Effector memory CD4-positive, alpha-beta T cell (primary cell): Measurements from ENCODE around the gene ANTXR1.
A peak's percentile ranks its signal among the peaks of the same experiment; 100 is the strongest.

Experiments
- DNase-seq, 3 donors: peaks; one replicate each; pipeline ENCODE4 v3.0.0-alpha.2; 2020
- H3K27ac ChIP-seq: 2 replicates; pipeline ENCODE4 v1.7.0; 2013; ENCODE audit warnings: mild to moderate bottlenecking, low read length, moderate library complexity; ENCODE audit not compliant: insufficient read depth, poor library complexity, severe bottlenecking
- H3K27me3 ChIP-seq: replicated peaks from 2 replicates; pipeline ENCODE4 v1.7.0; 2013; ENCODE audit warnings: mild to moderate bottlenecking, low read length; ENCODE audit not compliant: insufficient read depth, control insufficient read depth, poor library complexity, severe bottlenecking
- H3K36me3 ChIP-seq: 2 replicates; pipeline ENCODE4 v1.7.0; 2013; ENCODE audit warnings: mild to moderate bottlenecking, low read length, moderate library complexity; ENCODE audit not compliant: control insufficient read depth, insufficient read depth
- H3K4me1 ChIP-seq: 2 replicates; pipeline ENCODE4 v1.7.0; 2013; ENCODE audit warnings: low read length, mild to moderate bottlenecking; ENCODE audit not compliant: control insufficient read depth, insufficient read depth, poor library complexity, severe bottlenecking
- H3K4me3 ChIP-seq: 2 replicates; pipeline ENCODE4 v1.7.0; 2013; ENCODE audit warnings: low read length, low read depth, mild to moderate bottlenecking; ENCODE audit not compliant: insufficient read depth, poor library complexity, severe bottlenecking
- H3K9me3 ChIP-seq: 2 replicates; pipeline ENCODE4 v1.7.0; 2013; ENCODE audit warnings: mild to moderate bottlenecking, low read length, moderate library complexity; ENCODE audit not compliant: control insufficient read depth

Gene ANTXR1

GRCh38 chr2:69001879-69002278, 11.1 kb upstream of the ANTXR1 start:
- Histone ChIP-seq H3K4me1 (no peaks in the 10 kb centered on the region), H3K36me3 (no peaks in the 10 kb centered on the region), H3K9me3 (no peaks in the 10 kb centered on the region), H3K4me3 (no peak overlapping the region), H3K27me3 (no peaks in the 10 kb centered on the region), H3K27ac (no peak overlapping the region)
- DNase-seq: no peak

DNA sequence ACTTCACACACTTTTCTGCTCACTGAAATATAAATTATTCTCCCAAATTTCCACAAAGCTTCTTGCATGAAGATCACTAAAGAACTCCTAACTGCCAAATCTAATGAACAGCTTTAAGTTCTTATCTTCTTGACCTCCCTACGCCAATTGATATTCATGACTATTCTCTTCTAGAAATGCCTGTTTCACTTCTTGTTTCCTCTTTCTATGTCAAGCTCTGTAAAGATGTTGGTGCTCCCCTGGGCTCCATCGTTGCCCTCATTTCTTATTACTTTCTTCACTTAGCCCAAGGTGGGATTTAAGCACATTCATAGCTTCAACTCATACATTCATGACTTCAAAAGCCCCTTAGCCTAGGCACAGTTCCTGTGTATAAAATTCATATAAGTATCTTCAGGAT, 9.2 kb upstream of the ANTXR1 start:
- Histone ChIP-seq H3K9me3 (no peaks in the 10 kb centered on the region), H3K36me3 (no peaks in the 10 kb centered on the region), H3K27me3 (no peaks in the 10 kb centered on the region), H3K27ac (no peak overlapping the region), H3K4me3 (no peak overlapping the region), H3K4me1 (no peaks in the 10 kb centered on the region)
- DNase-seq: no peak

GRCh38 chr2:69007169-69007568, 5.8 kb upstream of the ANTXR1 start:
- H3K4me1 ChIP-seq: no peaks in the 10 kb centered on the region
- H3K36me3 ChIP-seq: no peaks in the 10 kb centered on the region
- H3K27me3 ChIP-seq: no peaks in the 10 kb centered on the region
- no peak overlapping the region for H3K4me3 ChIP-seq
- no peak overlapping the region for H3K27ac ChIP-seq
- H3K9me3 ChIP-seq: no peaks in the 10 kb centered on the region
- no peak for DNase-seq

DNA sequence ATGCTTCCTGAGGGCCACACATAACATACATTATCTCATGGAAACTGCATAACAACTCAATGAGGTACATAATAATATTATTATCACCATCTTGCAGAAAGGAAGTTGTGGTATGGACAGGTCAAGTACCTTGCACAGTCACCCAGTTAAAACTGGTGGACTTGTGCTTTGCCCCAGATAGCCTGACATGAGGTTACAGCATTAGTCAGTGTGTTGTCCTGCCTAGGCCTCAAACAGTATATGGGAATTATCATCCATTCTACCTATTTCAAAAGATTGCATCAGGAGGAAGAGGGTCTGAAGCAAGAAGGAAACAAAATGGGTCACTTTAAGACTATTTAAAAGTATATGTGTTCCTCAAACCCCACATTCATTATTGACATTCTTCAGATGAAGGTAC, 5.4 kb upstream of the ANTXR1 start:
- Histone ChIP-seq H3K4me3 (no peak overlapping the region), H3K9me3 (no peaks in the 10 kb centered on the region), H3K27me3 (peaks cover 1% of the 10 kb centered on the region), H3K27ac (no peak overlapping the region), H3K4me1 (peaks cover under 1% of the 10 kb centered on the region), H3K36me3 (no peaks in the 10 kb centered on the region)
- DNase-seq: no peak

DNA sequence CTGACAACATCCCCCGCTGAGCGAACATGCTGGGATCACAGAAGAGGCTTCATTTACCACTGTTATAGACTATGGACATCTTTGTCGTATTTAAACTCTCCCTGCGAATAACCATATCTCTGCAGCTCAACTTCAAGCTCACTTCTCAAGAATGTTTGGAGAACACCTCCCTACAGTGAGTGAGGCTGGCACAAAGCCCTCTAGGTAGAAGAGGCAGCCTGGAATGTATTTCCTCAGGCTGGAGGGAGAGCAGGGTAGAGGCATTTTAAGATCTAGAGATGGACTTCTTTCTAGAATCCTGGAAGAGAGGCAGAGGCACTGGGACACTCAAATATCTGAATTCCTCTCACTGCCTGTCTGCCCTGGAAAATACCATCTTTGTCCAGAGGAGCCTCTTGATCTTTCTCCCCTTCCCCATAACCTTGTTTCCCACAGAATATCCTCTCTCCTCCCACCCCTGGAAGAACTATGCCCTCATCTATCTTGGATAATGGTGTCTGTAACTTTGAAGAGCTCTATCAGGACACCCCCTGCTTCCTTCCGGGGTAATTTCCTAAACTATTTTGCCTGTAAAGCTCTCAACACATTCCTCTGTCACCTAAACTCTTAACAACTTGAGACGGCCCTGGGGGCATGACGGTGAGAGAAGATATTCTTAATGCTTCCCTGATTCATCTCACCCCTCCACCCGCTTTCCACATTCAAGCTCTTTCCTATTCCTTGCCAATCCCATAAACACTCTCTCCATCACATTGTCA, 2.4 kb upstream of the ANTXR1 start:
- DNase-seq: no peak
- Histone ChIP-seq H3K27ac (no peak overlapping the region), H3K4me3 (no peak overlapping the region), H3K36me3 (no peaks in the 10 kb centered on the region), H3K27me3 (peaks cover 22% of the 10 kb centered on the region), H3K9me3 (no peaks in the 10 kb centered on the region), H3K4me1 (peaks cover 15% of the 10 kb centered on the region)

DNA sequence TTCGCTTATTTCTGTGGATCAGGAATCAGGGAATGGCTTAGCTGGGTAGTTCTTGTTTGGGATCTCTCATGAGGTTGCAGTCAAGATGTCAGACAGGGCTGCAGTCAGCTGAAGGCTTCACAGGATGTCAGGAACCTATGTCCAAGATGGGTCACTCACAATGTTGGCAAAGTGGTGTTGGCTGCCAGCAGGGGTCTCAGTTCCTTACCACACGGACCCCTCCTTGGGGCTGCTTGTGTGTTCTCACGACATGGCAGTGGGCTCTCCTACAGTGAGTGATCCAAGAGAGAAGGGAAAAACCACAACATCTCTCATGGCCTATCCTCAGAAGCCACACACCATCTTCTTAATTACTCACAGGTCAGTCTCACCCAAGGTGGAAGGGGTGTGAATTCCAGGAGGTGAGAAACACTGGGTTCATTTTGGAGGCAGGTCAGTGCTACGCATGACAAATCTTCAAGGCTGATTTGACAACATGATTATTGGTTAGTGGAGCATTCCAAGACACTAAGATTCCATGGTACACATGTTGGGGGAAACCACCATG, 1.3 kb upstream of the ANTXR1 start:
- DNase-seq: no peak
- no peaks in the 10 kb centered on the region for H3K9me3 ChIP-seq
- no peak overlapping the region for H3K4me3 ChIP-seq
- peaks cover 15% of the 10 kb centered on the region for H3K4me1 ChIP-seq
- H3K27me3 ChIP-seq: peaks cover 29% of the 10 kb centered on the region
- no peak overlapping the region for H3K27ac ChIP-seq
- no peaks in the 10 kb centered on the region for H3K36me3 ChIP-seq

DNA sequence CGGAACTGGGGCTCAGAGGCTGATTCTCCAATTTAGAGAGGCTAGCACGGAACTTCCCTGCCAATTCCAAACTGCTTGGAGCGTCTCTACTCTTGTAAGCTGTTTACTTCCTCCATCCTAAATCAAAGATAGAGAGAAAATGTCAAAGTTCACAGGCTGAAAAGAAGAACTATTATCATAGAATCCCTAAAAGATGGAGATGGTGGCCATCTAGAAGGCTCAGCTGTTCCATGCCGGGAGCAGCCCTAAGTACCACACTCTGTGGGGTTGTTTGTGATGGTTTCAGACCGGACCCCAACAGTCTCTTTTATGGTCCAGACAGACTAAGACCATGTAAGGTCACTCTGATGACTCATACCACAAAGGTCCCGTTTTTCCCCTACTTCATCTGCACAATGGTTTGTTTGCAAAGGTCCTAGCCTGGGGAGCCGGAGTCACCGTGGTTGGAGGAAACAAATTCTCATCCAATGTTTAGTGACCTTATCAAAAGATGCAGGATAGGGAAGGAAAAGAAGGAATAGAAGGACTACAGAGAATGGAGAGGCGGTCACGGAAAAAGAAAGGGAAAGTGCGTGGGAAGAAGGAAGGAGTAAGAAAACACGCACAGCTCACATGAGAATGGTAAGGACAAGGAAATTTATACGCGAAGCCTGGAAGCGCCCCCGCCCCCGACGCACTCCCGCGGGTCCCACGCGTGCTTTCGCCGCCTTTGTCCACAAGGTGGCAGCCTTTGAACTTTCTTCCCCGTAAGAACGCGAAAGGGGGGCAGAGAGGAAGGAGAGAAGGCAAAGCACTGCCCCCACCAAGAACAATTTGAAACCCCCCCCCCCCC, 453 bp upstream of the ANTXR1 start:
- H3K27me3 ChIP-seq: peaks cover 34% of the 10 kb centered on the region
- H3K27ac ChIP-seq: no peak overlapping the region
- H3K4me1 ChIP-seq: peaks cover 15% of the 10 kb centered on the region
- no peaks in the 10 kb centered on the region for H3K36me3 ChIP-seq
- no peaks in the 10 kb centered on the region for H3K9me3 ChIP-seq
- peak overlapping the region; percentile 56 for H3K4me3 ChIP-seq
- peak in 1 of 3 donors; percentile 17 for DNase-seq

DNA sequence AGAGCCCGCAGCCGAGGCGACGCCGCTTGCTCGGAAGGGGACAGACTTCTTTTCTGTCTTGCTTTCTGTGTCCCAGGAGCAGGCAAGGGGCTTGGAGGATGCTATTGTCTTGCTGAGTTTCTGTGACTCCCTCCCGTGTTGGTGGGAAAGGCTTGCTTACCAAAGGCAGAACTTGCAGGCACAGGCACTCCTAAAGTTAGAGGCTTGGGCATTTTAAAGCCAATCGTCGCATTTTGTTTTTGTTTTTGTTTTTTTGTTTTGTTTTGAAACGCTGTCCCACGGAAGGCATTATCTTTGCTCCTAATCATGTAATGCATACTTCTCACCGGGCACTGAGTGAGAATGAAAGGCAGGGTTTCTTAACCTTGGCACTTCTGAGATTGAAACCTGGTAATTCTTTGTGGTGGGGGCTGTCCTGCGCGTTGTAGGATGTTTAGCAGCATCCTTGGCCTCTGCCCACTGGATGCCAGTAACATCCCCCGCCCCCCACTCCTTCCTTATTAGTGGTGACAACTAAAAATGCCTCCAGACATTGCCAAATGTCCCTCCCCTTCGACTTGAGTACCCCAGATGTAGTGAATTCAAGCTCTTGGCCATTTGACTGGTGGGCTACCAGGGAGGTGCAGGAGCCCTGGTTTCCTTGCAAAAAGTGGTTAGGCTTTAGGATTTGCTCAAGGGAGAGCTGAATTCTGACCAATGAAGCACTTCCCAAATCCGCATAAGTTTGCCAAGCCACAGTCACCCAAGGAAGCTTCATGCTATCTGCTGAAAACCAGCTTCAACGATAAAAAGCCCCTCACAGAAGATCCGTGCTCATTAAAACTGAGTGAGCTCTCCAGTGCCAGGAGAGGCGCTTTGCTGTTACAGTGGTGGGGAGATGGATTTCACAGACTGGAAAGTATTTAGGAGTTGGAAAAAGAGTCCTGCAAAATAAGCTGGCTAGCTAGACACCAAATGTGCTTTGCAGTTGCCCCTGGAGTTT, 1.2 kb downstream of the ANTXR1 start:
- no peak for DNase-seq
- Histone ChIP-seq H3K4me3 (peak overlapping the region; percentile 56), H3K27ac (no peak overlapping the region), H3K36me3 (no peaks in the 10 kb centered on the region), H3K4me1 (peaks cover 15% of the 10 kb centered on the region), H3K9me3 (no peaks in the 10 kb centered on the region), H3K27me3 (peaks cover 34% of the 10 kb centered on the region)

- H3K36me3 ChIP-seq: no peaks in the 10 kb centered on the region
- peaks cover 34% of the 10 kb centered on the region for H3K27me3 ChIP-seq
- no peaks in the 10 kb centered on the region for H3K9me3 ChIP-seq
- H3K4me3 ChIP-seq: no peak overlapping the region
- peaks cover 15% of the 10 kb centered on the region for H3K4me1 ChIP-seq
- H3K27ac ChIP-seq: no peak overlapping the region
- DNase-seq: no peak
Observed at GRCh38 chr2:69017080-69017479, 4.1 kb downstream of the ANTXR1 start.
